Sigmoid colon (tissue), 7 donors: ENCODE data around the gene NUDCD2. TPM values are rescaled to one million over a fixed set of nuclear protein-coding genes. Genes with fewer than 3 reads are reported as not detected.

Source experiments
- DNase-seq: peaks from one replicate; pipeline ENCODE4 v3.0.0-alpha.2; 2019
- H3K27ac ChIP-seq, 4 donors: fragments of 200-600 bp; sonication (generic); one replicate each; pipeline ENCODE4 v1.5.1; 2016 to 2019; ENCODE audit warnings: mild to moderate bottlenecking in 1 of 4
- H3K27me3 ChIP-seq, 3 donors: fragments of 200-600 bp; sonication (generic); one replicate each; pipeline ENCODE4 v1.5.1; 2019; ENCODE audit warnings: mild to moderate bottlenecking in 1 of 3
- H3K36me3 ChIP-seq, 4 donors: fragments of 200-600 bp; sonication (generic); one replicate each; pipeline ENCODE4 v1.5.1; 2016 to 2019
- H3K4me1 ChIP-seq, 4 donors: fragments of 200-600 bp; sonication (generic); one replicate each; pipeline ENCODE4 v1.5.1; 2017 to 2019
- H3K4me3 ChIP-seq, 4 donors: fragments of 200-600 bp; sonication (generic); one replicate each; pipeline ENCODE4 v1.5.1; 2017 to 2019; ENCODE audit warnings: mild to moderate bottlenecking in 2 of 4, moderate library complexity in 1 of 4
- H3K9me3 ChIP-seq, 4 donors: fragments of 200-600 bp in 3 of 4; sonication (generic) in 3 of 4; one replicate each; pipeline versions ENCODE4 v1.5.1 to v1.6.1; 2013 to 2019
- CTCF ChIP-seq, 4 experiments: fragments of 450-650 bp in 3 of 4; fragments of 200-600 bp in 1 of 4; IDR thresholded peaks; one replicate each; pipeline ENCODE4 v1.5.1; 2016 to 2019; ENCODE audit warnings: antibody characterized with exemption in 4 of 4, mild to moderate bottlenecking in 3 of 4, moderate library complexity in 2 of 4
- EP300 ChIP-seq, 4 donors: sonication (generic); formaldehyde crosslinking; IDR thresholded peaks; one replicate each; pipeline ENCODE4 v1.6.1; 2017; ENCODE audit warnings: antibody characterized with exemption in 4 of 4
- POLR2A ChIP-seq, 2 donors: fragments of 450-650 bp; IDR thresholded peaks; one replicate each; pipeline ENCODE4 v1.6.1; 2016; ENCODE audit warnings: antibody characterized with exemption in 2 of 2, mild to moderate bottlenecking in 2 of 2, moderate library complexity in 2 of 2
- POLR2AphosphoS5 ChIP-seq, 4 donors: sonication (generic); formaldehyde crosslinking; IDR thresholded peaks; one replicate each; pipeline ENCODE4 v1.6.1; 2017; ENCODE audit warnings: antibody characterized with exemption in 4 of 4
- WGBS, 2 donors: extraction: QIAGEN DNeasy Blood & Tissue Kit; methylation state at CpG; one replicate each; pipeline ENCODE4 v1.1.7; 2013; 5-methylcytosine and 5-hydroxymethylcytosine counted together
- intact Hi-C: fragments of 100-400 bp; cut with DNase I; formaldehyde crosslinking; loops from one replicate; pipeline ENCODE4 v1.15.1; 2023
- polyA plus RNA-seq, 3 donors: library from polyadenylated mRNA; stranded (reverse); fragments of 200-250 nt; gene quantifications; one replicate each; pipeline ENCODE4 v1.2.3, GENCODE V29; 2013
- total RNA-seq, 4 donors: library from RNA; depleted of rRNA; stranded (reverse); fragments of >200 nt; gene quantifications; one replicate each; pipeline ENCODE4 v1.1.0, GENCODE V29; 2016
- donor health status: healthy with polysubstance abuse.
- donor health status: Bipolar disorder and iron deficiency.
- donor health status: healthy.

NUDCD2 gene
- total and polyA plus RNA-seq, 7 donors: 3.3 to 13.2 (median 8.4) TPM

- peaks cover 0 to 27% (median 18%) of the 10 kb centered on the region in 4 donors for H3K4me1 ChIP-seq
- intact Hi-C loops: loop anchor here (2.0 kb wide), 1 partner anchor 67 kb away; the partner anchor contains the start of gene MAT2B
- WGBS, 2 donors: 1% methylated on average over 51 of the region's 51 CpGs
These were observed 22.4 kb downstream of the NUDCD2 start, which contains the start of gene CCNG1 for GRCh38 chr5:163437309-163438182. CCNG1 (plus strand) TSS chr5:163437595; CDS start chr5:163439257, 1,662 bp downstream.

GRCh38 chr5:163437011-163437308, 22.9 kb downstream of the NUDCD2 start:
- H3K27ac ChIP-seq: peak overlapping the region; percentile 84 to 88 (median 88)
- H3K27me3 ChIP-seq: no peaks in the 10 kb centered on the region
- H3K36me3 ChIP-seq: peaks cover 0 to 13% (median 2%) of the 10 kb centered on the region in 4 donors
- no peaks in the 10 kb centered on the region for H3K9me3 ChIP-seq
- 1 to 2% methylated on average over 6 of the region's 6 CpGs for WGBS, 2 donors
- intact Hi-C loops: loop anchor here (2.0 kb wide), 1 partner anchor 68 kb away; the partner anchor contains the start of gene MAT2B
- peaks cover 0 to 27% (median 18%) of the 10 kb centered on the region in 4 donors for H3K4me1 ChIP-seq
- peak overlapping the region; percentile 67 to 95 (median 90) for H3K4me3 ChIP-seq
- no peak for DNase-seq
- TF ChIP-seq CTCF (IDR thresholded peaks at IDR 0.05) (no peak), POLR2AphosphoS5 (IDR thresholded peaks at IDR 0.05) (no peak), EP300 (IDR thresholded peaks at IDR 0.05) (no peak), POLR2A (IDR thresholded peaks at IDR 0.05) (no peak)

More at GRCh38 chr5:163437309-163438182, 22.4 kb downstream of the NUDCD2 start, which contains the start of gene CCNG1:
- TF ChIP-seq POLR2A (IDR thresholded peaks at IDR 0.05) (peak; percentile 60 to 74), EP300 (IDR thresholded peaks at IDR 0.05) (no peak), CTCF (IDR thresholded peaks at IDR 0.05) (no peak), POLR2AphosphoS5 (IDR thresholded peaks at IDR 0.05) (peak; percentile 66 to 91 (median 86))
- Histone ChIP-seq H3K9me3 (no peaks in the 10 kb centered on the region), H3K36me3 (peaks cover 0 to 18% (median 7%) of the 10 kb centered on the region in 4 donors), H3K4me3 (peak within 1 kb of the TSS; percentile 67 to 95 (median 90)), H3K27me3 (no peaks in the 10 kb centered on the region), H3K27ac (peak within 1 kb of the TSS; percentile 84 to 88 (median 88))
- peak; percentile 96 for DNase-seq

GRCh38 chr5:163436515-163436914, 23.4 kb downstream of the NUDCD2 start:
- TF ChIP-seq POLR2AphosphoS5 (IDR thresholded peaks at IDR 0.05): no peak
- TF ChIP-seq EP300 (IDR thresholded peaks at IDR 0.05): no peak
- TF ChIP-seq CTCF (IDR thresholded peaks at IDR 0.05): no peak
- TF ChIP-seq POLR2A (IDR thresholded peaks at IDR 0.05): no peak
- intact Hi-C loops: loop anchor here (2.0 kb wide), 1 partner anchor 68 kb away; the partner anchor contains the start of gene MAT2B
- DNase-seq: no peak
- H3K4me3 ChIP-seq: no peak overlapping the region
- H3K4me1 ChIP-seq: peaks cover 0 to 27% (median 18%) of the 10 kb centered on the region in 4 donors
- no peaks in the 10 kb centered on the region for H3K9me3 ChIP-seq
- WGBS, 2 donors: 69 to 81% methylated on average over 4 of the region's 4 CpGs
- H3K27me3 ChIP-seq: no peaks in the 10 kb centered on the region
- H3K36me3 ChIP-seq: peaks cover 0 to 8% (median 0%) of the 10 kb centered on the region in 4 donors
- peak overlapping the region; percentile 84 to 88 (median 88) for H3K27ac ChIP-seq

GRCh38 chr5:163434401-163434866, 25.5 kb downstream of the NUDCD2 start:
- H3K9me3 ChIP-seq: no peaks in the 10 kb centered on the region
- H3K27me3 ChIP-seq: no peaks in the 10 kb centered on the region
- TF ChIP-seq POLR2AphosphoS5 (IDR thresholded peaks at IDR 0.05): no peak
- TF ChIP-seq EP300 (IDR thresholded peaks at IDR 0.05): no peak
- no peak for TF ChIP-seq CTCF (IDR thresholded peaks at IDR 0.05)
- no peak for TF ChIP-seq POLR2A (IDR thresholded peaks at IDR 0.05)
- no peak overlapping the region for H3K4me3 ChIP-seq
- 10 to 58% methylated on average over 3 of the region's 3 CpGs for WGBS, 2 donors
- DNase-seq: no peak
- H3K4me1 ChIP-seq: peaks cover 0 to 16% (median 14%) of the 10 kb centered on the region in 4 donors
- H3K27ac ChIP-seq: no peak overlapping the region
- no peaks in the 10 kb centered on the region for H3K36me3 ChIP-seq
- intact Hi-C loops: no loop called here
